CD4-positive, alpha-beta T cell treated with Interleukin-21 for 1 hour (primary cell): ENCODE measurements around the gene PATJ.
"Not testable (repeated sequence)": the region's sequence is repeated elsewhere in the genome, so short reads cannot be mapped to it uniquely, and the experiment has no call there.

Source experiments
- DNase-seq: peaks from one replicate; pipeline ENCODE4 v3.0.0-alpha.2; 2020

Gene PATJ

GRCh38 chr1:61951731-61952580, 209.7 kb downstream of the PATJ start:
- no peak for DNase-seq

- DNase-seq, result no peak
These were observed 210.4 kb downstream of the PATJ start for GRCh38 chr1:61952675-61953074.

- DNase-seq, result no peak
These were observed 211.0 kb downstream of the PATJ start for GRCh38 chr1:61953076-61953789.

- DNase-seq, result no peak
These were observed 211.5 kb downstream of the PATJ start for GRCh38 chr1:61953790-61954150.

GRCh38 chr1:61955261-61955660, 213.0 kb downstream of the PATJ start:
- DNase-seq, result no peak

- no peak for DNase-seq
These were observed 213.9 kb downstream of the PATJ start for GRCh38 chr1:61956016-61956645.

- DNase-seq, result no peak
These were observed 214.5 kb downstream of the PATJ start for GRCh38 chr1:61956784-61957183.

GRCh38 chr1:61961009-61961408, 218.7 kb downstream of the PATJ start:
- DNase-seq, result no peak

- no peak for DNase-seq
These were observed 220.4 kb downstream of the PATJ start for GRCh38 chr1:61962631-61963030.

GRCh38 chr1:61966450-61967225, 224.4 kb downstream of the PATJ start:
- DNase-seq, result not testable (repeated sequence)

GRCh38 chr1:61967750-61968149, 225.5 kb downstream of the PATJ start:
- no peak for DNase-seq

- no peak for DNase-seq
These were observed 226.6 kb downstream of the PATJ start for GRCh38 chr1:61968869-61969268.

GRCh38 chr1:61973100-61973837, 231.0 kb downstream of the PATJ start:
- DNase-seq, result no peak

GRCh38 chr1:61975638-61976037, 233.4 kb downstream of the PATJ start:
- no peak for DNase-seq

GRCh38 chr1:61976566-61976965, 234.3 kb downstream of the PATJ start:
- no peak for DNase-seq

- no peak for DNase-seq
These were observed 236.5 kb downstream of the PATJ start for GRCh38 chr1:61978796-61979195.

GRCh38 chr1:61979729-61980128, 237.4 kb downstream of the PATJ start:
- no peak for DNase-seq

GRCh38 chr1:61980561-61980960, 238.3 kb downstream of the PATJ start:
- DNase-seq, result no peak

- no peak for DNase-seq
These were observed 239.8 kb downstream of the PATJ start for GRCh38 chr1:61981870-61982660.

- DNase-seq, result no peak
These were observed 241.0 kb downstream of the PATJ start for GRCh38 chr1:61983236-61983635.

GRCh38 chr1:61992257-61992656, 250.0 kb downstream of the PATJ start:
- no peak for DNase-seq
